ENCODE measurements around the gene ARID1B.

DNA sequence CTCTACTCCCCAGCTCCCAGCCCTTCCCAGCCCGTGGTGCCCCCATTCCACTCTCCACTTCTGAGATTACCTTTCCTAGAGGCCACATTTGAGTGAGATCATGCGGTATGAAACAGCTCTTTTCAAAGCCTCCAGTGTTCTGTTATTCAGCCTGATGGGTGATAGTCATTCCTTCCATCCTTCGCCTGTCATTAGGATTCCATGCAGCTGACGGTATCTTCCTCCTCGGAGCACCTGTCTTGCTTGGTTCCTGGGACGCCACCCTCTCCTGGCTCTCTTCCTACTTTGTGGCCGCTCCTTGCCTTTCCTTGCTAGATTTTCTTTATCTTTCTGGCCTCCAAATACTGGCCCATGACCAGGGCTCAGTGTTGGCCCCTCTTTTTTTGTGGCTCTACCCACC is 137.0 kb downstream of the ARID1B start:
- TF ChIP-seq, protein P1, sequence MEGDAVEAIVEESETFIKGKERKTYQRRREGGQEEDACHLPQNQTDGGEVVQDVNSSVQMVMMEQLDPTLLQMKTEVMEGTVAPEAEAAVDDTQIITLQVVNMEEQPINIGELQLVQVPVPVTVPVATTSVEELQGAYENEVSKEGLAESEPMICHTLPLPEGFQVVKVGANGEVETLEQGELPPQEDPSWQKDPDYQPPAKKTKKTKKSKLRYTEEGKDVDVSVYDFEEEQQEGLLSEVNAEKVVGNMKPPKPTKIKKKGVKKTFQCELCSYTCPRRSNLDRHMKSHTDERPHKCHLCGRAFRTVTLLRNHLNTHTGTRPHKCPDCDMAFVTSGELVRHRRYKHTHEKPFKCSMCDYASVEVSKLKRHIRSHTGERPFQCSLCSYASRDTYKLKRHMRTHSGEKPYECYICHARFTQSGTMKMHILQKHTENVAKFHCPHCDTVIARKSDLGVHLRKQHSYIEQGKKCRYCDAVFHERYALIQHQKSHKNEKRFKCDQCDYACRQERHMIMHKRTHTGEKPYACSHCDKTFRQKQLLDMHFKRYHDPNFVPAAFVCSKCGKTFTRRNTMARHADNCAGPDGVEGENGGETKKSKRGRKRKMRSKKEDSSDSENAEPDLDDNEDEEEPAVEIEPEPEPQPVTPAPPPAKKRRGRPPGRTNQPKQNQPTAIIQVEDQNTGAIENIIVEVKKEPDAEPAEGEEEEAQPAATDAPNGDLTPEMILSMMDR (IDR thresholded peaks at IDR 0.05): no peak
- TF ChIP-seq POLR2A (IDR thresholded peaks at IDR 0.05): no peak
